Mucosa of rectum (tissue), 2 donors: ENCODE results near the gene CXCL12.

ENCODE experiments used
- H3K27ac ChIP-seq, 2 donors: one replicate each; pipeline ENCODE4 v1.7.0; 2013; ENCODE audit warnings: inconsistent platforms in 2 of 2, low read depth in 2 of 2, low read length in 2 of 2
- H3K27me3 ChIP-seq, 2 donors: one replicate each; pipeline ENCODE4 v1.7.0; 2013; ENCODE audit warnings: low read length in 2 of 2; ENCODE audit not compliant: control insufficient read depth in 2 of 2, insufficient read depth in 2 of 2
- H3K36me3 ChIP-seq, 2 donors: one replicate each; pipeline ENCODE4 v1.7.0; 2013; ENCODE audit warnings: low read length in 2 of 2; ENCODE audit not compliant: control insufficient read depth in 2 of 2, insufficient read depth in 2 of 2
- H3K4me1 ChIP-seq, 2 donors: one replicate each; pipeline ENCODE4 v1.7.0; 2013; ENCODE audit warnings: low read length in 2 of 2, mild to moderate bottlenecking in 1 of 2; ENCODE audit not compliant: control insufficient read depth in 2 of 2, insufficient read depth in 2 of 2
- H3K4me3 ChIP-seq, 2 donors: one replicate each; pipeline ENCODE4 v1.7.0; 2013; ENCODE audit warnings: low read length in 2 of 2
- H3K9ac ChIP-seq, 2 donors: one replicate each; pipeline ENCODE4 v1.7.0; 2013; ENCODE audit warnings: low read length in 2 of 2, low read depth in 1 of 2, mild to moderate bottlenecking in 1 of 2
- H3K9me3 ChIP-seq, 2 donors: one replicate each; pipeline ENCODE4 v1.7.0; 2013; ENCODE audit warnings: low read length in 2 of 2; ENCODE audit not compliant: control insufficient read depth in 2 of 2
- donor health status: healthy.
- donor health status: Normal muscosa, but diverticular disease.

The CXCL12 gene

DNA sequence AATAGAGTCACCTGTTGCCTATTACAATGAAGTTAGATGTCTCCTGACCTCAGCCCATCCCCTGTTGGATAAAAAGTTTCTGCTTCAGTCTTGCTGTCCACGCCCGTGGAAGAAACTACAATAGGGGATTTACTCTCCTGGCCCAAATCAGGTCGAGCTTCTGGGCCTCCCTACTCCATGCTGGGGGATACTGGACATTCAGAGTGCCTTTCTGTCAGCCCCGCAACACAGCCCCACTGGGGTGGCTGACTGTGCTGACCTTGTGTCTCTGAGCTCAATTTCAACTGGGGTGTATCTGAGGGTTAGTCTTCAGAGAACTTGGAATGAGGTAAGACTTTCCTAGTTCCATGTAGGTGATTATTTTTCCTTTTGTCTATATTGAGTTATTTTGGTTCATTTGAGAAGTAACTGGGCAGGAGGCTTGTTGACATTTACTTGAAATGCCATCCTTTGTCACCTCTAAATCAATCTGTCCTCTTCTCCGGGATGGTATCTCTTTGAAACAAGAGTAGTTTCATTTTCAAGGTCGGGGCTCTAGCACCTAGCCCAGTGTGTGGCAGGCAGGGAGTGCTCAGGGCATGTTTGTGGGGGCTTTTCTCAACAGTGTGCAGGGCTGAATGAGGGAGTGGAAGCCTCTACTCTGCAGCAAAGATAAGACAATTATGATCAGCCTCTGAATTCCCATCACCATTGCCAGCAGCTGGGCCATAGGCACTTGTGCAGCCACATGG is 17.7 kb upstream of the CXCL12 start:
- H3K27me3 ChIP-seq = no peaks in the 10 kb centered on the region

DNA sequence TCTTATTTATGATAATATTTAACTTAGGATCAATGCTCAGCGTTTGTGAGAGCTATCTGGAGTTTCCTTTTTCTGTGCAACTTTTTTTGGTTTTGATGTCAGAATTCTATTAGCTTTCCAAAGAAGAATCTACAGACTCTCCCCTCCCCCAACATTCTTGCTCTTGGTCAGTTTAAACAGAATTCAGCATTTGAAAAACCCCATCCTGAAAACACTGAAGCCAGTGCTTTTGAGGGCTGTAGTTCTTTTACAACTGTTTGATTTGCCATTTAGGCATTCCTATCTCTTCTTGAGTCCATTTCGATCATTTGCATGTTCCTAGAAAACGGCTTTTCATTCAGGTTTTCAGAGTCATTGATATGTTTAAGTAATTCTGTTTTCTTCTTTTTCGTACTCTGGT is 15.6 kb upstream of the CXCL12 start:
- no peaks in the 10 kb centered on the region for H3K36me3 ChIP-seq
- H3K9ac ChIP-seq = no peak overlapping the region
- H3K27ac ChIP-seq = no peak overlapping the region

More for the DNA sequence above, 17.7 kb upstream of the CXCL12 start:
- Histone ChIP-seq H3K9ac (no peak overlapping the region), H3K4me3 (no peak overlapping the region), H3K9me3 (no peaks in the 10 kb centered on the region), H3K27ac (no peak overlapping the region), H3K36me3 (no peaks in the 10 kb centered on the region), H3K4me1 (no peaks in the 10 kb centered on the region)

DNA sequence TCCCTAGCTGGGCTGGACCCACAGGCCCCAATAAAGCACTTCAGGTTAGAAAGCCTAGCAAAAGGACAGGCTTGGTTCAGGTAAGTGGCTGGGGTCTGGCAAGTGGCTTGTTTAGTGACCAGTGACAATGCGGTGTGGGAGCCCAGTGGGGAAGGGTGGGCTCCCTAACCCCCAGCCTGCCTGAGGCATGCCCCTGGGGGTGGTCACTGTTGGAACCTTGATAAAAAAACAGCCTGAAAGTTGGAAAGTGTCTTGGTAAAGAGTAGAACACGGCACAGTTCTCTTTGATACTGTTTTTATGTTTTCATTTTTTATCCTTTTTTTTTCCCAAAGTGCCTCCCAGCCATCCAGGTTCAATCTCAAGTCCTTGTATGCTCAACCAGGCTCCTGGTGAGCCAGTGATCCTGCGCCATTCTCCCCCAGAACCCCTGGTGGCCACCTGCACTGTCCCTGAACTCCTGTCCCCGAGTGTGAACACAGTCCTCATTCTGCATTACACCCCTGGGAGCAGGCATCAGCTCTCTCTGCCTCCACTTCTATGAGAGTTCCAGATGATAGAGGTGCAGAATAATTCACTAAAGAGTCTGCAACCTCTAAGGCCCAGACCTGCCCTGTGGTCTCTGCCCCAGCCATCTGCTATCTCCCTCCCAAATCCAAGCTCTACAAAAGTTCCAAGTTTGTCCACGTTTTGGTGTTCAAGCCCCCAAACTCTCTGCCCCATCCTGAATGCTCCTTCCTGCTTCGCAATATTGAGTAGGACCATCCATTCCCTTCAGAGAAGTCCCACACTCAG is 15.0 kb upstream of the CXCL12 start:
- H3K27me3 ChIP-seq = no peaks in the 10 kb centered on the region
- no peaks in the 10 kb centered on the region for H3K9me3 ChIP-seq
- H3K27ac ChIP-seq = no peak overlapping the region
- H3K9ac ChIP-seq = no peak overlapping the region
- peaks cover 0 to under 1% of the 10 kb centered on the region in 2 donors for H3K4me1 ChIP-seq
- H3K36me3 ChIP-seq = no peaks in the 10 kb centered on the region
- no peak overlapping the region for H3K4me3 ChIP-seq

More for the DNA sequence above, 15.6 kb upstream of the CXCL12 start:
- H3K4me3 ChIP-seq = no peak overlapping the region
- H3K9me3 ChIP-seq = no peaks in the 10 kb centered on the region
- H3K4me1 ChIP-seq = no peaks in the 10 kb centered on the region
- no peaks in the 10 kb centered on the region for H3K27me3 ChIP-seq

DNA sequence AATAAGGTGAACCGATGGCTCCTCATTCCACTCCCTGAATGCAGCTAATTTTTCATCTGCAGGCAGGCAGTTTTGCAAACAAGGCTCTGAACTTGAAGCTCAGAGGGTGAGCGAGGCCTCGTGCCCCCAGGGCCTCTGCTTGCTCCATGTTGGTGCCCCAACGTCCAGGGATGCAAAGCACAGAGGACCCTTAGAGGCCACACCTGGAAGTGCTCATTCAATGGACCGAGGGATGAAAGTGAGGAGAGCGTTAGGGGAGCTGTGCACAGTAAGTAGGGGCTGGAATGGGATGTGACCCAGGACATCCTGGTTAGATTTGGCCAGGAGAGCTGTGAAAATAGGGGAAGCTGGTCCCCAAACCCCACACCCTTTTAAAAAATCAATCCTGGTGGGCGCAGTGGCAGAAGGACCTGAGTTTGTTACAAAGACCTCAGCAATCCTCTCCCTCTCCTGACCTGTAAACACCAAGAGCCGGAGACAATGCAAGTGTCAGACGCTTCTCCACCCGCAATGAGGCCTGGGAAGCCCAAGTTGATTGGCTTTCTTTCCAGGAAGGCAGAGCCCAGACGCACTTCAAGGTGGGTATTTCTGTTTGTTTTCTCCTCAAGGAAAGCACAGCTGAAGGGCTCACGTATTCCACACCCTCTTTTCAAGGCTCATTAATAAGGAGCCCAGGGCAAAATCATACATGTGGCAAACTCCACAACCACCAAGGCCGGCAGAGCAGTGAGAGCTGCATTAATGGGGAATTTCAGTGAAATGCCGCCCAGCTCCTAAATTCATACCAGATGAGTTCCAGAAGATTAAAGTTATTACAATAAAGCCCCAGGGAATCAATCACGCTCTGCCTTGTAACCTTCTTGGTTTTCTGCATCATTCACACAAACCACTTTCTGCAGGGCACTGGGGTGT is 14.1 kb upstream of the CXCL12 start:
- Histone ChIP-seq H3K9ac (no peak overlapping the region), H3K4me1 (peaks cover 2 to 4% of the 10 kb centered on the region in 2 donors), H3K4me3 (no peak overlapping the region), H3K9me3 (no peaks in the 10 kb centered on the region), H3K36me3 (no peaks in the 10 kb centered on the region), H3K27ac (no peak overlapping the region), H3K27me3 (no peaks in the 10 kb centered on the region)

DNA sequence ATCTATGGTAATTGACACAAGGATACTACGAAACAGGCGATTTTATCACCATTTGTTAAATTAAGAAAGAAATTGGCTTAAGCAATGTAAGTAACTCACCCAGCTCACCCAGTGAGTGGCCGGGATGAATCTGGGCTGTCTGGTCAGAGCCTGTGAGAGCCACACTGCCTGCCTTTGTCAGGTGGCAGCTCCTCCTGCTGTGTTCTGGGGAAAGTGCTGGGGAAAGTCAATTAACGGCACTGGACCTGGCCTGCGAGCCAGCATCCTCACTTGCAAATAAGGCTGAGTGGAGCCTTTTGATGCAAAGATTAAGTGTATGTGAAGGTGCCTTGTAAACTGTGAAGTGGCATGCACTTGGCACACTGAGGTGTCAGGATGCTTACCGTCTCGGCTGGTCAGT is 13.4 kb upstream of the CXCL12 start:
- Histone ChIP-seq H3K9ac (no peak overlapping the region), H3K4me3 (no peak overlapping the region), H3K9me3 (no peaks in the 10 kb centered on the region), H3K27me3 (no peaks in the 10 kb centered on the region), H3K36me3 (no peaks in the 10 kb centered on the region), H3K4me1 (peaks cover 2 to 4% of the 10 kb centered on the region in 2 donors), H3K27ac (no peak overlapping the region)

DNA sequence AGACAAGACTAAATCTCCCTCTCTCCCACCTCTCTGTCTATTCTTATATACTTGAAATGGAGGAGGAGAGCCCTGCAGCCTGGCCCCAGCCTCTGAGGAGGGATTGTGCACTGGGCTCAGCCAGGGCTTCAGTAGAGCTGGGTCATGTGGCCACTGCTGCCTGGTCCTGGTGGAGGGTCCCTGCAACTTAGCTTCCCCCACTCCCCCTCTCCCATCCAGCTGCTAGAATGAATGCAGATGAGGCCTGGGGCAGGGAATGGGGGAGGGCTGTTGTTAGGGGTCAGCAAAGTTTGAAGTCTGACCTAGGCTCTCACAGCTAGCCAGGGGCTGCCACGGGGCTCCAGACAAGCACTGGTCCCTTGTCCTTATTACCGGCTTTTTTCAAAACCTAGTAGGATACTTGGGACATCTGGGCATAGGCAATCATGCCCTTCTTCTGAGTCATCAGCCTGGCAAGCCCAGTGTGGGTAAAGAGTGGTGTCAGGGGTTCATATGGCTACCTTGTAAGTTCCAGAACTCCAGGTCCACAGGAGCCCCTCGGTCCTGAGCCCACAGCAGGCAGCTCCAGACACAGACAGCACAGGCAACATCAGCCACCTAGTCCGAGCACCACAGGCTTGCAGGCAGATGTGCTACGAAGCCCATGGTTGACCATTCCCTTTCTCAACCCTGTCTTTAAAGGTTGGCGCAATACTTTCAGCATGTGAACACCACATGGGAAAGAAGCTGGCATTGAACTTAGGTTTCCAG is 12.8 kb upstream of the CXCL12 start:
- no peak overlapping the region for H3K4me3 ChIP-seq
- H3K9ac ChIP-seq = no peak overlapping the region
- no peaks in the 10 kb centered on the region for H3K27me3 ChIP-seq

DNA sequence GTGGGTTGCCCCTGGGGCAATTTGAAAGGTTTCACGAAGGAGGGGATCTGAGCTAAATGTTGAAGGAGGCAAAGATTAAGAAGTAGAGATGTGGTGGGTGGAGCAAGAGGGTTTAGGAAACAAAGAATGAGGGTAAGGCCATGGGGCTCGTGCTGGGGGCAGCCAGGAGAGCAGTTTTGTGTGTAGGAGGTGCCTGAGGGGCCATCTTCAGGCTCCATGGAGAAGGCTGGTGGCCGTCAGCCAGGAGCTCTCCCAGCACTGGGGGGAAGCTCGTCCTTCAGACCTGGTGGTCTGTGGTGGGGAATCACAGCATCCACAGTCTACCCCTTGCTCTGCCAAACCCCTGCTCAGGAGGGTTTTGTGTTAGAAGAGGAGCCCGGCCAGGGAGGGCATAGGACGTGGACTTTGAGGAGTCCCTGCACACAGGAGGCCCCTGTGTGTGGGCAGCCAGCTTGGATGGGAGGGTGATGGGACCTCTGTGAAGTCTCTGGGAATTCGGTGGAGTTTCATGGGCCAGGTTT is 11.8 kb upstream of the CXCL12 start:
- Histone ChIP-seq H3K4me1 (peaks cover 2 to 4% of the 10 kb centered on the region in 2 donors), H3K9me3 (no peaks in the 10 kb centered on the region), H3K27me3 (no peaks in the 10 kb centered on the region), H3K9ac (no peak overlapping the region), H3K4me3 (no peak overlapping the region), H3K36me3 (no peaks in the 10 kb centered on the region), H3K27ac (no peak overlapping the region)

More for the DNA sequence above, 12.8 kb upstream of the CXCL12 start:
- no peaks in the 10 kb centered on the region for H3K36me3 ChIP-seq
- H3K9me3 ChIP-seq = no peaks in the 10 kb centered on the region
- H3K27ac ChIP-seq = no peak overlapping the region
- H3K4me1 ChIP-seq = peaks cover 2 to 4% of the 10 kb centered on the region in 2 donors

DNA sequence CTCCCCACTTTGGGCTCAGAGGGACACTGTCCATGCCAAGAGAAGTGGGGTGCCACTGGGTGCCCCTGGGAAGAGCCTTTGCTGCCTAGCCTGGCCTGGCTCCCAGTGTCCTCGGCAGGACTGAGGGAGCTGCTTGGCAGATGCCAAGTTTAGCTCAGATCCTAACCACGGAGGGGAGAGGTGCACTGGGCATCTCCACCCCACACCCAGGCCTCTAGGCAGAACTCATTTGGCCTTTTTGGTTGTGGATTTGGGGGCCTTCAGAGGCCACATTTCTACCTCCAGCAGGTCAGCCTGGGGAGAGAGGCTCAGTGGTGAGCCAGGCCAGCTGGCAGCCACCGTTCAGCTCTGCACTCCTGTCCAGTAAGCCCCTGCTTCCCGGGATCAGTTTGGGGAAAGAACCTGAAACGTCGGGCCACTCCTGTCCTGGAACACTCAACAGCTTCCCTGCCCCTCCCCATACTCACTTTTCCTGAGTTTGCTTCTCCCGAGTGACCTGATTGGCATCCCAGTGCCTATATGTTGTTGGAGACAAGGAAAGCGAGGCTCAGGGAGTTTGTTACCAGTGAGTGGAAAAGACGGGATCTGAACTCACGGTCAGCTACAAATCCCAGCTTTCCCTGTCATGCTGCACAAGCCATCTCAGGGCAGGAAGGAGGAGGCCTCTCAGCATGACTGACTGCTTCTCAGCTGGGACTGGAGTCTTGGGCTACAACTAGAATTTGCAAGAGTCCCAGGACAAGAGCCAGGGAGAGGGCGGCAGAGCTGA is 11.2 kb upstream of the CXCL12 start:
- Histone ChIP-seq H3K36me3 (no peaks in the 10 kb centered on the region), H3K27me3 (no peaks in the 10 kb centered on the region), H3K4me3 (no peak overlapping the region), H3K9ac (no peak overlapping the region), H3K27ac (no peak overlapping the region), H3K4me1 (peaks cover 2 to 4% of the 10 kb centered on the region in 2 donors), H3K9me3 (no peaks in the 10 kb centered on the region)

DNA sequence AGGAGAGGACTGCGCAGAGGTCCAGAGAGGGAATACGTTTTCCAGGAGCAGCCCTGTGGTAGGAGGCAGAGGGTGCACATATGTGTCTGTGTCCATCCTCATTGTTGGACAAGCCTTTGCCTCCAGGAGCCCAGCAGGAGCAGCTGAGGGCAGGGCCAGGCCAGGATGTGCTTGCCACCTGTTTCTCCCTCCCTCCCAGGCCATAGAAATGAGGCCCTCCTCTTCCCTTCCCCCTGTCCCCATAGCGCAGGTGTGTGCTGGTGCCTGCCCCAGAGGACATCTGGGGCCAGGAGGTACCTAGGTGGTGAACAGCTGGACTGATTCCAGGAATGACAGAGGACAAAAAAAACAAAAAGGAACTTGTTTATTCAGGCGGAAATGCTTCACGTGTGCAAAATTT is 10.5 kb upstream of the CXCL12 start:
- Histone ChIP-seq H3K9me3 (no peaks in the 10 kb centered on the region), H3K27me3 (no peaks in the 10 kb centered on the region), H3K4me1 (peaks cover 2 to 4% of the 10 kb centered on the region in 2 donors), H3K27ac (no peak overlapping the region), H3K4me3 (no peak overlapping the region), H3K9ac (no peak overlapping the region), H3K36me3 (no peaks in the 10 kb centered on the region)
